HCT116 (cell line): ENCODE measurements around the gene MYZAP.

Source experiments
- ATF3 ChIP-seq: IDR thresholded peaks from 2 replicates; pipeline ENCODE4 v1.6.1; 2012
- CTCF ChIP-seq, 3 experiments: fragments of 200-600 bp in 1 of 3; sonication (generic) in 1 of 3; IDR thresholded peaks in 2 of 3; conservative IDR thresholded peaks in 1 of 3; 2 replicates each; pipeline ENCODE4 v1.5.1; 2012 to 2017; ENCODE audit warnings: low read depth in 2 of 3, low read length in 2 of 3, antibody characterized with exemption in 1 of 3, borderline replicate concordance in 1 of 3, control low read depth in 1 of 3, mild to moderate bottlenecking in 1 of 3, mixed read lengths in 1 of 3, mixed run types in 1 of 3, moderate library complexity in 1 of 3; ENCODE audit not compliant: insufficient read depth in 1 of 3
- EZH2 ChIP-seq: fragments of 200-600 bp; sonication (generic); IDR thresholded peaks from 2 replicates; pipeline ENCODE4 v1.6.1; 2017; ENCODE audit warnings: antibody characterized with exemption, mixed run types
- FOSL1 ChIP-seq: IDR thresholded peaks from 2 replicates; pipeline ENCODE4 v1.6.1; 2012; ENCODE audit warnings: low read depth
- POLR2A ChIP-seq: IDR thresholded peaks from 2 replicates; pipeline ENCODE4 v1.7.0; 2011; ENCODE audit warnings: borderline replicate concordance; ENCODE audit not compliant: insufficient read depth, insufficient read length; ENCODE audit errors: extremely low read depth
- POLR2AphosphoS5 ChIP-seq: IDR thresholded peaks from 2 replicates; pipeline ENCODE4 v1.6.1; 2011; ENCODE audit warnings: mild to moderate bottlenecking, low read depth, low read length, moderate library complexity
- SIN3A ChIP-seq: IDR thresholded peaks from 2 replicates; pipeline ENCODE4 v1.6.1; 2012; ENCODE audit warnings: low read depth
- SRF ChIP-seq: IDR thresholded peaks from 2 replicates; pipeline ENCODE4 v1.6.1; 2012; ENCODE audit warnings: low read depth
- ZFX ChIP-seq: fragments of 450-650 bp; IDR thresholded peaks from 2 replicates; pipeline ENCODE4 v1.6.1; 2017

GRCh38 chr15:57726411-57726810, 134.7 kb downstream of the MYZAP start:
- TF ChIP-seq SRF (no peak), CTCF (IDR thresholded peaks at IDR 0.05 in 2 of 3, conservative IDR thresholded peaks at IDR 0.05 in 1 of 3; ENCODE audit: borderline replicate concordance in 1 of 3, insufficient read depth in 1 of 3, low read depth in 2 of 3, low read length in 2 of 3) (no peak), POLR2A (no peak), POLR2AphosphoS5 (no peak), SIN3A (no peak), ZFX (no peak), EZH2 (no peak), FOSL1 (no peak), ATF3 (no peak)
